Thymus (tissue), 11 donors: ENCODE measurements around the gene ADIG. TPM values are rescaled to one million over a fixed set of nuclear protein-coding genes. Genes with fewer than 3 reads are reported as not detected.

ENCODE experiments used
- DNase-seq, 9 donors: peaks; one replicate each; pipeline ENCODE4 v3.0.0-alpha.2; 2013; ENCODE audit warnings: low spot score in 9 of 9, low read depth in 6 of 9, missing footprints in 1 of 9
- H3K27ac ChIP-seq, 2 donors: one replicate each; pipeline ENCODE4 v1.5.1; 2013; ENCODE audit warnings: control low read depth in 1 of 2, low read depth in 1 of 2, low read length in 1 of 2, mild to moderate bottlenecking in 1 of 2, moderate library complexity in 1 of 2
- H3K27me3 ChIP-seq, 2 donors: one replicate each; pipeline ENCODE4 v1.5.1; 2013; ENCODE audit warnings: low read length in 1 of 2; ENCODE audit not compliant: control insufficient read depth in 2 of 2, insufficient read depth in 1 of 2
- H3K36me3 ChIP-seq, 2 donors: one replicate each; pipeline ENCODE4 v1.5.1; 2013; ENCODE audit warnings: low read length in 1 of 2, mild to moderate bottlenecking in 1 of 2, moderate library complexity in 1 of 2; ENCODE audit not compliant: control insufficient read depth in 2 of 2, insufficient read depth in 2 of 2
- H3K4me1 ChIP-seq, 2 donors: one replicate each; pipeline ENCODE4 v1.5.1; 2013; ENCODE audit warnings: low read length in 2 of 2; ENCODE audit not compliant: control insufficient read depth in 2 of 2, insufficient read depth in 2 of 2
- H3K4me3 ChIP-seq, 2 donors: one replicate each; pipeline ENCODE4 v1.5.1; 2013; ENCODE audit warnings: low read length in 2 of 2, control low read depth in 1 of 2, mild to moderate bottlenecking in 1 of 2
- H3K9me3 ChIP-seq, 2 donors: one replicate each; pipeline ENCODE4 v1.5.1; 2013; ENCODE audit warnings: low read length in 1 of 2, mild to moderate bottlenecking in 1 of 2; ENCODE audit not compliant: control insufficient read depth in 2 of 2, insufficient read depth in 1 of 2
- WGBS: extraction: QIAGEN DNeasy Blood & Tissue Kit; methylation state at CpG from one replicate; pipeline ENCODE4 v1.1.7; 2013; 5-methylcytosine and 5-hydroxymethylcytosine counted together
- polyA plus RNA-seq: library from polyadenylated mRNA; stranded (reverse); fragments of 200-250 nt; gene quantifications from one replicate; pipeline ENCODE4 v1.2.3, GENCODE V29; 2013
- total RNA-seq: library from RNA; stranded (reverse); fragments of 120-200 nt; gene quantifications from one replicate; pipeline ENCODE4 v1.2.4, GENCODE V29; 2013
- donor health status: healthy.

Gene ADIG
- total and polyA plus RNA-seq, 2 donors, result not detected

DNA sequence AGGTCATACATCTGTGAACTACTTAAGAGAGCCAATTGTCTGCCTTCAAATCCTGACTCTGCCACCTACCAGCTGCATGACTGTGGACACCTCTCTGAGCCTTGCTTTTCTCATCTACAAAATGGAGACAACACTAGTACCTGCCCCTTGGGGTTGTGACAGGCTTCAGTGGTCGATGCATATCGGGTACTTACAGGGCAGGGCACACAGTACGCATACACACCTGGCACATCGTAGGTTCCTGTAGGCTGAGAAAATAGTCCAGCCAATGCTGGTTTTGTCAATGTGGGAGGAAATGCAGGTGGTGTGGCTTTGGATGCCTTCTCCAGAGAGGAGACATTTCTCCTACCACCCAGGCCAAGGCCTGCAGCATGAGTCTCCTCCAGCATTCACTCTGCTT, 2.3 kb downstream of the ADIG start:
- no peak for DNase-seq
- peaks cover 0 to 3% of the 10 kb centered on the region in 2 donors for H3K27me3 ChIP-seq
- H3K9me3 ChIP-seq, result no peaks in the 10 kb centered on the region
- H3K4me1 ChIP-seq, result no peaks in the 10 kb centered on the region
- no peak overlapping the region for H3K27ac ChIP-seq
- 88% methylated on average over 4 of the region's 4 CpGs for WGBS
- H3K4me3 ChIP-seq, result no peak overlapping the region
- H3K36me3 ChIP-seq, result no peaks in the 10 kb centered on the region

GRCh38 chr20:38584099-38584763, 3.2 kb downstream of the ADIG start:
- H3K36me3 ChIP-seq, result no peaks in the 10 kb centered on the region
- DNase-seq, result no peak
- H3K27me3 ChIP-seq, result peaks cover 0 to 3% of the 10 kb centered on the region in 2 donors
- no peaks in the 10 kb centered on the region for H3K4me1 ChIP-seq
- no peaks in the 10 kb centered on the region for H3K9me3 ChIP-seq
- H3K27ac ChIP-seq, result no peak overlapping the region
- 65% methylated on average over 7 of the region's 7 CpGs for WGBS
- H3K4me3 ChIP-seq, result no peak overlapping the region

- Histone ChIP-seq H3K9me3 (no peaks in the 10 kb centered on the region), H3K4me1 (no peaks in the 10 kb centered on the region), H3K27ac (no peak overlapping the region), H3K27me3 (peaks cover 0 to 3% of the 10 kb centered on the region in 2 donors), H3K4me3 (no peak overlapping the region), H3K36me3 (no peaks in the 10 kb centered on the region)
- DNase-seq, result no peak
- WGBS, result 93% methylated on average over 10 of the region's 10 CpGs
Observed at GRCh38 chr20:38585404-38586180, 4.6 kb downstream of the ADIG start.

DNA sequence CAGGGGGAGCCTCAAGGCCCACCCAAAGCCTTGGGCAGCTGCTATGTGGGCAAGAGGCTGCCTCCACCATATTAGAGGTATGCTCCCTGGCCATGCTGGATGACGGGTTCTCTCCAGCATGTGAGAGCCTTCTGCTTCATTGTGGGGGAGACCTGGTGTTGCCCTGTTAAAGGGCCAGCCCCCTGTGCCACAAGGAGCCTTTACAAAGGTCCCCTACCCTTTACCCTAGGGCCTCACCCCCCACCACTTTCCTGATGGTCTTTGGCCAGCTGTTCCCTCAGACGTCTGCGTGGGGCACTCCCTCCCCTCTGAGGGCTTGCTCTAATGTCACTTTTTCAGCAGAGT, 5.2 kb downstream of the ADIG start:
- WGBS, result 87% methylated on average over 3 of the region's 3 CpGs
- Histone ChIP-seq H3K36me3 (no peaks in the 10 kb centered on the region), H3K27ac (no peak overlapping the region), H3K27me3 (peaks cover 0 to 3% of the 10 kb centered on the region in 2 donors), H3K4me1 (no peaks in the 10 kb centered on the region), H3K4me3 (no peak overlapping the region), H3K9me3 (no peaks in the 10 kb centered on the region)
- no peak for DNase-seq

DNA sequence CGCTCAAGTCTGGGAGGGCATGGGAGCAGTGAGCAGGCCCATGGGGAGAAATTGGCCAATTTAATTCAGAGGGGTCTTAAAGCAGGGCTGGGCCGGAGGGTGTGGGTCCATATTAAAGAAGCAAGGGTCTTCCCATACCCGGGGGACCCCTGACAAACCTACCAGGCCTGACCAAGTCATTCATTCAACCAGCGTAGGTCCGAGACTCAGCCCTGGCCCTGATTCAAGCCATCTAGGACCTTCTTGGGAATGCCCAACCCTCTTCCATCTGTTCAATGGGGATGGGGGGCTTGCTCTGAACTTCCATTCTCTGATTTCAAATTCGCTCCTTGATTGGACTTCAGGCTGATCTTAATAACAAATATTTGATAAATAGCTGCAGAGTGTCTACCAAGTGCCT, 7.3 kb downstream of the ADIG start:
- no peak for DNase-seq
- H3K4me3 ChIP-seq, result no peak overlapping the region
- H3K27me3 ChIP-seq, result peaks cover 0 to 3% of the 10 kb centered on the region in 2 donors
- H3K36me3 ChIP-seq, result no peaks in the 10 kb centered on the region
- no peaks in the 10 kb centered on the region for H3K9me3 ChIP-seq
- H3K27ac ChIP-seq, result no peak overlapping the region
- 95% methylated on average over 6 of the region's 6 CpGs for WGBS
- H3K4me1 ChIP-seq, result no peaks in the 10 kb centered on the region

DNA sequence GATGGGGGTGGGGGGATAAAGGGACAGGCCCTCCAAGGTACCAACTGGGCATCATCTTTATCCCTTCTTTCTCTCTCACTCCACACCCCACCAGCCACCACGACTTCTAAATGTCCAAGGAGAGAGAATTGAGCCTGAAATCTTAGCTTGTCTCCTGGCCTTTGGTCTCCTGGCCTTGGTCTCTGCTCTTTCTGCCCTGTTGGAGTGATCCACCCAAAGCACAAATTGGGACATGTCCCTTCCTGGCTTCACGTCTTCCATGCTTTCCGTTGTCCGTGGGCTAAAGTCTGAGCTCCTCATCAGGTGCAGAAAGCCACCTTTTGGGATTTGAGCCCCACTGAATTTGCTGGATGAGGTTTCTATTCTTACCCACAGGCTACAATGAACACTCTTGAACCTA, 8.4 kb downstream of the ADIG start:
- Histone ChIP-seq H3K9me3 (no peaks in the 10 kb centered on the region), H3K36me3 (no peaks in the 10 kb centered on the region), H3K4me3 (no peak overlapping the region), H3K27ac (no peak overlapping the region), H3K4me1 (no peaks in the 10 kb centered on the region), H3K27me3 (no peaks in the 10 kb centered on the region)
- WGBS, result 94% methylated on average over 4 of the region's 4 CpGs
- no peak for DNase-seq

- no peak overlapping the region for H3K27ac ChIP-seq
- no peaks in the 10 kb centered on the region for H3K9me3 ChIP-seq
- no peak overlapping the region for H3K4me3 ChIP-seq
- no peaks in the 10 kb centered on the region for H3K27me3 ChIP-seq
- H3K4me1 ChIP-seq, result no peaks in the 10 kb centered on the region
- WGBS, result 95% methylated on average over 3 of the region's 3 CpGs
- DNase-seq, result no peak
- H3K36me3 ChIP-seq, result no peaks in the 10 kb centered on the region
Observed at GRCh38 chr20:38589967-38590675, 9.1 kb downstream of the ADIG start.

DNA sequence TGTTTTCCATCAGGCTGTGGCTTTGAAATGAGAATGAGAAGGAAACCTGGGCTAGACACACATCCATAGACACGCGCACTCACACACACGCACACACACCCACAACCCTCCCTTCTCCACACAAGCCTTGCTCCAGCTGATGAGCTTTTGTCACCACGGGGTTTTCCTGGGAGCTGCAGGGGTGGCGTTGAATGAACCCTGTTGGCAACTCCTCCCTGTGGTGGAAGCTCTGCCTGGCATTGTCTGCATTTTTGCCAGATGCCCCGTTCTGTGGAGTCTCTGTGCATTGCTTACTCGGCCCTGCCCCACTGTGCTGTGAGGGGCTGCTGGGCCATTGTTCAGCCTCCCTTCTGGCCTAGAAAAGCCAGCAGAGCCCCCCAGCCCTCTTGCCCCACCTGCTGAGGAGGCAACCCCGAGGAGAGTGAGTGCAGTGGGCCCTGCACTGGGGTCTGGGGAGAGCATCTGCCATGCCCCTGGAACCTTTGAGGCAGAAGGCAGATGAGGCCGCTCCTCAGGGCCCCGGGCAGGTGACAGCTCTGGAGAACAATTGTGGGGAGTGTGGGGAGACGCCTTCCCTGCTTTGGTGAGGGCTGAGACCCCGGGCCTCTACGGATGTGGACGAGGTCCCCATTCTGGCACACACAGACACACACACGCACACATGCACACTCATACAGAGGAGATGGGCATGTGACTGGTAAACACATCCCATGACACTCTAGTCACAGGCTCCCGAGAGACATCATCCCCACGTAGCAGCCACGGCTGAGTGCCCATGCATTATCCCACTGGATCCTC, 9.9 kb downstream of the ADIG start:
- H3K4me1 ChIP-seq, result no peaks in the 10 kb centered on the region
- H3K27me3 ChIP-seq, result no peaks in the 10 kb centered on the region
- no peak overlapping the region for H3K27ac ChIP-seq
- no peaks in the 10 kb centered on the region for H3K9me3 ChIP-seq
- WGBS, result 90% methylated on average over 18 of the region's 18 CpGs
- DNase-seq, result no peak
- no peaks in the 10 kb centered on the region for H3K36me3 ChIP-seq
- no peak overlapping the region for H3K4me3 ChIP-seq
